ENCODE measurements around the gene PFDN1.
"Not testable (repeated sequence)": the region's sequence is repeated elsewhere in the genome, so short reads cannot be mapped to it uniquely, and the experiment has no call there.

Gene PFDN1

DNA sequence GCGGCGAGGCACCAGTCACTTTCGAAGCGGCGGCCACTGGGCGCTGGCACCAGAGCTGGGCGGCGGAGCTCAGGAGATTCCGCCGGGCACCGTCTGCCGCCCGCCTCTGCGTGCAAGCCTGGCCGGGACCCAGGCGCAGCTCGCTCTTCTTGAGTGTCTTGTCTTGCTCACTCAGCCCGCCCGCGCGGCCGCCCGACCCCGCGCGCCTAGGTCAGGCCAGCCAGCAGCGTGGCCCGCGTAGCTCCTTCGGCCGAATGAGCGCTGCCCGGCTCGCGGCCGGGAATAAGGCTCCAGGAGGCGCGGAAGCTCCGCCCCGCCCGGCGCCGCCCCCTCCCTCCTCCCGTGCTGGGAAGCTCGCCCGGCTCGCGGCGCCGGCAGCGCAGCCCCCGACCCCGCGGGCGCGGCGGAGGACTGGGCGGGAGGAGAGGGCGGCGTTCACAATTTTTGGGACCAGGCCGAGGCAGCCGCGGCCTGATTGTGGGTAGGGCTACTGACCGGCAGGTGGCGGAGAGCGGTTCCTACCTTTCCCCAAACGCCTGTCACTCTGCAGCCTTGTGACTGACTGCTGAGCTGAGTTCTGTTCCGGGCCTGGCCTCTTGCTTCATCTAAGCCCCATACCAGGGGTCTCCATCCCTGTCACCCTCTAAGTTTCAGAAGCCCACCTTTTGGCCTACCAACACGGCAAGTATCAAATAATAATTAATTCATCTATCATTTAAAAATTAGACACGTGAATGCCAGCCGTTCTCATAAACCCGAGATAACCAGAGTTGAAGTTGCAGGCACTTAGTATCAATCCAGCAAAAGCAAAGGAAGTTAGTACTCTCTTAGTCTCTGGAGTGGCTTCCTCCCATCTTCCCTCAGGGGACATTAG lies 43.7 kb upstream of the PFDN1 start, which contains the start of gene HBEGF:
Gene HBEGF (minus strand): TSS at position 256 of the 874 bp plus-strand sequence. CDS start 275 bp downstream, outside the sequence.
- no peaks in the 10 kb centered on the region for H3K27me3 ChIP-seq (replicated peaks; ENCODE audit: control insufficient read depth, insufficient read depth, low read length)
- no peaks in the 10 kb centered on the region for H3K36me3 ChIP-seq (ENCODE audit: control insufficient read depth, insufficient read depth, low read length)
- peak within 1 kb of the TSS; percentile 67 for H3K4me3 ChIP-seq (replicated peaks; ENCODE audit: low read depth, low read length)
- peak; percentile 72 for DNase-seq (ENCODE audit: extremely low read depth, insufficient read length)
- TF ChIP-seq, protein P1, sequence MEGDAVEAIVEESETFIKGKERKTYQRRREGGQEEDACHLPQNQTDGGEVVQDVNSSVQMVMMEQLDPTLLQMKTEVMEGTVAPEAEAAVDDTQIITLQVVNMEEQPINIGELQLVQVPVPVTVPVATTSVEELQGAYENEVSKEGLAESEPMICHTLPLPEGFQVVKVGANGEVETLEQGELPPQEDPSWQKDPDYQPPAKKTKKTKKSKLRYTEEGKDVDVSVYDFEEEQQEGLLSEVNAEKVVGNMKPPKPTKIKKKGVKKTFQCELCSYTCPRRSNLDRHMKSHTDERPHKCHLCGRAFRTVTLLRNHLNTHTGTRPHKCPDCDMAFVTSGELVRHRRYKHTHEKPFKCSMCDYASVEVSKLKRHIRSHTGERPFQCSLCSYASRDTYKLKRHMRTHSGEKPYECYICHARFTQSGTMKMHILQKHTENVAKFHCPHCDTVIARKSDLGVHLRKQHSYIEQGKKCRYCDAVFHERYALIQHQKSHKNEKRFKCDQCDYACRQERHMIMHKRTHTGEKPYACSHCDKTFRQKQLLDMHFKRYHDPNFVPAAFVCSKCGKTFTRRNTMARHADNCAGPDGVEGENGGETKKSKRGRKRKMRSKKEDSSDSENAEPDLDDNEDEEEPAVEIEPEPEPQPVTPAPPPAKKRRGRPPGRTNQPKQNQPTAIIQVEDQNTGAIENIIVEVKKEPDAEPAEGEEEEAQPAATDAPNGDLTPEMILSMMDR (IDR thresholded peaks at IDR 0.05; ENCODE audit: insufficient read depth, low read length, poor library complexity, severe bottlenecking): peak; percentile 66

DNA sequence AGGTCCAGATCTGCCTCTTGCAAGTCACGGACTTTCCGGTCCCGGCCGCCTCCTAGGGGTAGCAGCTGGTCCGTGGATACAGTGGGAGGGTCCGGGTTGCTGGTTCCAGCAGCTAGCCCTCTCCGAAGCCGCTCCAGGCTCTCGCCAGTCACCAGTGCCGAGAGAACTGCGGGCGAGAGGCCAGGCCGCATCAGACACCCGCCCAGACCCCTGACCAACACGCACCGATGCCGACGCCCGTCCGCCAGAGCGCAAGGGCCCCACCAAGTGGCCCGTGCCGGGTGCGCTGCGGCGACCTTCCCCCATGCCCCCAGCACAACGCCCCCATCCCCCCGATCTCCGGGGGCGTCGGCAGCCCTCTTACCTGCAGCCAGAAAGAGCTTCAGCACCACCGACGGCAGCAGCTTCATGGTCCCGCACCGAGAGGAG lies 43.0 kb upstream of the PFDN1 start:
- TF ChIP-seq, protein P1 (IDR thresholded peaks at IDR 0.05; ENCODE audit: insufficient read depth, low read length, poor library complexity, severe bottlenecking): peak; percentile 36
- Histone ChIP-seq H3K27me3 (replicated peaks; ENCODE audit: control insufficient read depth, insufficient read depth, low read length) (no peaks in the 10 kb centered on the region), H3K4me3 (replicated peaks; ENCODE audit: low read depth, low read length) (peak overlapping the region; percentile 67), H3K36me3 (ENCODE audit: control insufficient read depth, insufficient read depth, low read length) (no peaks in the 10 kb centered on the region)
- DNase-seq (ENCODE audit: extremely low read depth, insufficient read length): peak; percentile 61

DNA sequence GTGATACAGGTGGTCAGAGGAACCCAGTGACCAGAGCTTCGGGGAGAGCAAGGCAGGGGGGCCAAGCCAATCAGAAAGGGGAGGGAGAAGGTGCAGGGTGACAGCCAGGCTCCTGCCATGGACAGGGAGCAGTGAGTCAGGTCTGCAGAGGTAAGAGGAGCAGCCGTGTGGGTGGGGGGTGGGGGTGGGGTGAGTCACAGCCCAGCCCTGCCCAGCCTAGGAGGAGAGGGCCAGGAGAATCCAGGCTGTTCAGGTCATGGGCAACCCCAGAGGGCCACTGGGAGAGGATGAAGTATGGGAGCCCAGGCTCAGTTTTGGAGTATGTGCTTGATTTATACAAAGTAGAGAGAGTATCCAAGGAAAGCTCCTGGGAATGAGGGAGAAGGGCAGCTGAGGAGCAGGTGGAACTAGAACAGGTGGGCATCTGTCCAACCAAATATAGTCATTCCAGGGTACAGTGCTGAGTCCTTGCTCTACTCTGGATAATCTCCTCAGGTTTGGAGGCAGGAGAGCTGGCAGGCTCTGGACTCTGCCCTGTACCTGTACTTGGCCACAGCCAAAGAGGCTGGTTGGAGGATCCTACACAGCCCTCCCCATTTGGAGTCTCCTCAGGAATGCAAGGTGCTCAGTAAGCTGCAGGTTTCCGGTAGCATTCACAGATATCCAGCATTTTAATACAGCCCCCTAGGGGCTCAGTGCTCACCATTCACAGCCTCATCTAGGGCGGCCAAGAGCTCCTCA lies 42.0 kb upstream of the PFDN1 start:
- TF ChIP-seq, protein P1 (IDR thresholded peaks at IDR 0.05; ENCODE audit: insufficient read depth, low read length, poor library complexity, severe bottlenecking): no peak
- no peaks in the 10 kb centered on the region for H3K27me3 ChIP-seq (replicated peaks; ENCODE audit: control insufficient read depth, insufficient read depth, low read length)
- no peaks in the 10 kb centered on the region for H3K36me3 ChIP-seq (ENCODE audit: control insufficient read depth, insufficient read depth, low read length)
- DNase-seq (ENCODE audit: extremely low read depth, insufficient read length): no peak
- H3K4me3 ChIP-seq (replicated peaks; ENCODE audit: low read depth, low read length): no peak overlapping the region

DNA sequence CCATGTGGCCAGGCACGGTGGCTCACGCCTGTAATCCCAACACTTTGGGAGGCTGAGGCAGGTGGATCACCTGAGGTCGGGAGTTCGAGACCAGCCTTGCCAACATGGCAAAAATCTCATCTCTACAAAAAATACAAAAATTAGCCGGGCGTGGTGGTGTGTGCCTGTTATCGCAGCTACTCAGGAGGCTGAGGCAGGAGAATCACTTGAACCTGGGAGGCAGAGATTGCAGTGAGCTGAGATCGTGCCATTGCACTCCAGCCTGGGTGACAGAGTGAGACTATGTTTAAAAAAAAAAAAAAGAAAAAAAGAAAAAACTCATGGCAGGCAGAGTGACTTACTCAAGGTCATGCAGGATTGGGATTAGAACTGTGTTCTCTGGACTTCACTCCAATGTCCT lies 40.9 kb upstream of the PFDN1 start:
- not testable (repeated sequence) for H3K27me3 ChIP-seq (replicated peaks; ENCODE audit: control insufficient read depth, insufficient read depth, low read length); H3K4me3 ChIP-seq (replicated peaks; ENCODE audit: low read depth, low read length); H3K36me3 ChIP-seq (ENCODE audit: control insufficient read depth, insufficient read depth, low read length); DNase-seq (ENCODE audit: extremely low read depth, insufficient read length)

DNA sequence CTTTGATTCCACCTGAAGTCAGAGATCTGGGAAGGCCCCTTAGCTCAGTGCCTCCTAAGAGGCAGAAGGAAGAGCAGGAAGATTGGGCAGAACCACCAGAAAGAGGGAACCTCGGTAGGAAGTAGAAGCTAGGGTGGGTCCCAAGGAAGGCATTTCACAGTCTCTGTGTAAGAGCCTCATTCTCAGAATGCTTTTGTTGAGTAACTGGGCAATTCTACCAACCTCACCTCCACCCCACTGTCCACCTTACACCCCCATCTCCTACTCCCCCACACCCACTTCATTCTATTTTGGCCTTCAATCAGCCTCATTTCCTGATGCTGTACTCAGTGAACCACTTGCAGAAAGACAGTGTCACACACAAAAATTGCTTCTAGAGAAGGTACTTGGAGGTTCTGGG lies 40.0 kb upstream of the PFDN1 start:
- H3K27me3 ChIP-seq (replicated peaks; ENCODE audit: control insufficient read depth, insufficient read depth, low read length): no peaks in the 10 kb centered on the region
- no peak overlapping the region for H3K4me3 ChIP-seq (replicated peaks; ENCODE audit: low read depth, low read length)
- DNase-seq (ENCODE audit: extremely low read depth, insufficient read length): no peak
- H3K36me3 ChIP-seq (ENCODE audit: control insufficient read depth, insufficient read depth, low read length): no peaks in the 10 kb centered on the region; the same call in 1 of the 2 replicates
- TF ChIP-seq, protein P1 (IDR thresholded peaks at IDR 0.05; ENCODE audit: insufficient read depth, low read length, poor library complexity, severe bottlenecking): no peak

DNA sequence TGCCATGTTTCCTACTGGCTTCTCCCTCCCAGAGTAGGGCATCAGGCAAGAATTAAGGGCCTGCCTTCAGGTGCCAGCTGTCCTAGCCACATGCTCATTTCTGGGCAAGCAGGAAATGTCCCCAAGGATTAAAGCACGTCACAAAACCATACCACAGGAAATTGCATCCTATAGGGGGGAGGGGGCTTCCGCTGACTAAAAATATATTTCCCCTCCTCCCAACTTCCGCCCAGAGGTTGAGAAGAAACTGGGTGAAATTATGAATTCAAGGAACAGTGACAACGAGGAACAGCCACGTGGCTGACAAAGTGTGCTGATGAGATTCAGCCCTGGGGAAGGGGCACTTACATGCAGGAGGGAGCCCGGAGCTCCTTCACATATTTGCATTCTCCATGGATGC lies 39.4 kb upstream of the PFDN1 start:
- Histone ChIP-seq H3K27me3 (replicated peaks; ENCODE audit: control insufficient read depth, insufficient read depth, low read length) (no peaks in the 10 kb centered on the region), H3K36me3 (ENCODE audit: control insufficient read depth, insufficient read depth, low read length) (no peaks in the 10 kb centered on the region; the same call in 1 of the 2 replicates), H3K4me3 (replicated peaks; ENCODE audit: low read depth, low read length) (no peak overlapping the region)
- TF ChIP-seq, protein P1 (IDR thresholded peaks at IDR 0.05; ENCODE audit: insufficient read depth, low read length, poor library complexity, severe bottlenecking): no peak
- no peak for DNase-seq (ENCODE audit: extremely low read depth, insufficient read length)

Data from GM06990 (cell line).